ENCODE data around the gene TFG.
"Not testable (repeated sequence)": the region's sequence is repeated elsewhere in the genome, so short reads cannot be mapped to it uniquely, and the experiment has no call there.

Gene TFG

DNA sequence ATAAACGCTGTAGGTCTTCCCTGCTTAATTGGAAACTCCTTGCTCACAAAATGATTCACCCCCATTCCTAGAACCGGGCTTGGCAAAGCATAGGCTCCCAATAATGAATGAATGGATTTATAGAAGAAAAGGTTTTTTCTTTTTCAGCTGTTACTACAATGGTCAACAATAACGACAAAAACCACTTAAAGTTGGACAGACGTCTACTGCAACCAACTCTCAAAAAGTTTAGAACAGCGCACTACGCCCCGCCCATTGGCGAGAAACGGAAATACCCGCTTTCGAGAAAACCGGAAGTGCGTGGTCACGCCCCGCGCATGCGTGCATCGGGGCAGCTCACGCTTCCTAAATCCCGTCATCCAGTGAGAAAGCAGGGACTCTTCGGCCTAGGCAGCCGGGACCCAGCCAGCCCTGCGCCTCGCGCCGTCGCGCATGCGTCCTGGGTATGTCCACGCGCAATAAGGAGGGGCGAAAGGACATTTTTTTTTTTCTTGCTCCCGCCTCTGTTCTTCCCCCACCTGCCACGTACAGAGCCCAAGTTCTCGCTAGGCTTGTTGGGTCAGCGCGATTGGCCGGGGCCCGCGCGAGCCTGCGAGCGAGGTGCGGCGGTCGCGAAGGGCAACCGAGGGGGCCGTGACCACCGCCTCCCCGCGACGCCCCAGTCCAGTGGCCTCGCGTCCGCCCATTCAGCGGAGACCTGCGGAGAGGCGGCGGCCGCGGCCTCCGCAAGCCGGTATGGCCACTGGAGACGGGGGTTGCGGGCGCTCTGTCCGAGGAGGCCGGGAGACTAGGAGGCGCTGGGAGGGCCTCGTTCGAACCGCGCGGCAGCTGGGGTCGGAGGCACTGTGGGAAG, at the start of gene TFG:
TSS of gene TFG (plus strand) at position 506 of the 853 bp plus-strand sequence. CDS start 4,192 bp downstream, outside the sequence.
- in situ Hi-C loops (cut with HindIII; ENCODE audit: low pct_ligation_motif_present, low sequenced_read_pairs), result no loop called here
- TF ChIP-seq, protein P1, sequence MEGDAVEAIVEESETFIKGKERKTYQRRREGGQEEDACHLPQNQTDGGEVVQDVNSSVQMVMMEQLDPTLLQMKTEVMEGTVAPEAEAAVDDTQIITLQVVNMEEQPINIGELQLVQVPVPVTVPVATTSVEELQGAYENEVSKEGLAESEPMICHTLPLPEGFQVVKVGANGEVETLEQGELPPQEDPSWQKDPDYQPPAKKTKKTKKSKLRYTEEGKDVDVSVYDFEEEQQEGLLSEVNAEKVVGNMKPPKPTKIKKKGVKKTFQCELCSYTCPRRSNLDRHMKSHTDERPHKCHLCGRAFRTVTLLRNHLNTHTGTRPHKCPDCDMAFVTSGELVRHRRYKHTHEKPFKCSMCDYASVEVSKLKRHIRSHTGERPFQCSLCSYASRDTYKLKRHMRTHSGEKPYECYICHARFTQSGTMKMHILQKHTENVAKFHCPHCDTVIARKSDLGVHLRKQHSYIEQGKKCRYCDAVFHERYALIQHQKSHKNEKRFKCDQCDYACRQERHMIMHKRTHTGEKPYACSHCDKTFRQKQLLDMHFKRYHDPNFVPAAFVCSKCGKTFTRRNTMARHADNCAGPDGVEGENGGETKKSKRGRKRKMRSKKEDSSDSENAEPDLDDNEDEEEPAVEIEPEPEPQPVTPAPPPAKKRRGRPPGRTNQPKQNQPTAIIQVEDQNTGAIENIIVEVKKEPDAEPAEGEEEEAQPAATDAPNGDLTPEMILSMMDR (IDR thresholded peaks at IDR 0.05; ENCODE audit: low read depth, low read length, missing control alignments), result no peak
- Histone ChIP-seq H3K4me3 (ENCODE audit: low read depth, low read length) (peak within 1 kb of the TSS; percentile 91), H3K27me3 (replicated peaks) (no peaks in the 10 kb centered on the region), H3K36me3 (replicated peaks) (peaks cover 15% of the 10 kb centered on the region), H3K27ac (peak within 1 kb of the TSS; percentile 94)
- peak; percentile 99 for DNase-seq

DNA sequence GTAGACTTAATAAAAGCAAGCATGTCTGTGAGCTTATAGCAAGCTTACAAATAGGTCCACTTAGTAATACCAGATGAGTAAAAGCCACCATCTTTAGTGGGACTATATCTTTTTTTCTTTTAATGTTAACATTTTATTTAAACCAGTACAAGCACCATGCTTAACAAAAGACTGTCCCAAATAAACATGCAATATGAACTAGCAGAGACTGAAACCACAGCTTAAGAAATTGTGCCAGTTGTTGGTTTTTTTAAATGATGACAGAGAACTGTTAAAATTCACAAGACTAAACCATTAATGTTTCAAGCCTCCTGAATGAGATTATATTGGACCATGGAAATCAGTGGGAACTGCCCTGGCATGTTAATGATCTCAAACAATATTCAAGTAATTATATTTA, 48.0 kb upstream of the TFG start:
- DNase-seq; H3K4me3 ChIP-seq (ENCODE audit: low read depth, low read length); H3K27me3 ChIP-seq (replicated peaks); H3K36me3 ChIP-seq (replicated peaks); H3K27ac ChIP-seq; in situ Hi-C loops (cut with HindIII; ENCODE audit: low pct_ligation_motif_present, low sequenced_read_pairs): not testable (repeated sequence)

DNA sequence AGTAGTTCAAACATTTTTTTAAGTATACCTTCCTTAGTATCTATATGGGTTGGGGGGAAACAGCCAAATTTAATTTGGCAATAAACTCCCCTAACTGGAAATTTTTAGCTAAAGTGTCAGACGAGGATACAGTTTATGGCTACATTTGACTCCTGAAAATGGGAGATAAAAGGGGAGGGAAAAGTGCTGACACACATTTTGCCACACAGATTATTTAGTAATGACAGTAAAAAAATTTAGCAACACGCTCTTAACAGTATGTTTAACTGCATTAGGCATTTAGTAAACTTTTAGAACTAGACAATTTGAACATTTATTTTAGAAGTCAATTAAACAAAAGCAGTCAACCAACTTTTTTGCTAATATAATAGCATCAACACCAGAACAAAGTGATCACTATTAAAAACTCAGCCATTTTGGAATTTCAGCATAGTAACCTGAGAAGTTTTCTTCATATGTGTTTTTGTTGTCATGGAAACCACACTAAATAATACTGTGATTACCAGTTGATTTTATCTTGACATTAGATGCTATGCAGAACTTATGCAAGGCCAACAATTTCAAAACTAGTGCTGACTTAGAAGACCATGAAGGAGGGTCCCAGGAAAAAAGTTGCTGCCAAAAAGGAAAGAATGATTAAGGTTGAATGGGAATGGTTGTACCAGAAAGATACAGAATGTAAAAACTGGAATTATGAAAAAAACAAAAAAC, 47.0 kb upstream of the TFG start:
- in situ Hi-C loops (cut with HindIII; ENCODE audit: low pct_ligation_motif_present, low sequenced_read_pairs), result no loop called here
- no peak for DNase-seq
- TF ChIP-seq, protein P1 (IDR thresholded peaks at IDR 0.05; ENCODE audit: low read depth, low read length, missing control alignments), result no peak
- no peak overlapping the region for H3K4me3 ChIP-seq (ENCODE audit: low read depth, low read length)
- H3K27me3 ChIP-seq (replicated peaks), result no peaks in the 10 kb centered on the region
- H3K27ac ChIP-seq, result no peak overlapping the region
- H3K36me3 ChIP-seq (replicated peaks), result no peaks in the 10 kb centered on the region

DNA sequence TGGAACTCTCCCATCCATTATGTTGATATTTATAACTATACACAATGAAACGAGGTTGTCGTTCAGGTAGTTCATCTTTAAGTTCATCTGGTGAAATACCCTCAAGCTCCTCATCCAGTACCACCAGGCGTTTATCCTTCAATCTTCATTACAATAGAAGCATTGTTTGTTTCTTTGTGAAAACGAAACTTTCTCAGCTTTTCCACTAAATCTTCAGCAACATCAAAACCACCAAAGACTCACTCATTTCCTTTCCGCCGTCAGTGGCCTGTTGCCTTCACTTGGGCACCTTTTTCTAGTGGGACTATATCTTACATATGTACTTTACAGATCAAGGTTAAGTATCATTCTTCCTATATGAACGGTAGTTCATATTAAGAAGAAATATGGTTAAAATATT, 44.1 kb upstream of the TFG start:
- H3K36me3 ChIP-seq (replicated peaks), result no peaks in the 10 kb centered on the region
- DNase-seq, result no peak
- TF ChIP-seq, protein P1 (IDR thresholded peaks at IDR 0.05; ENCODE audit: low read depth, low read length, missing control alignments), result no peak
- H3K27ac ChIP-seq, result no peak overlapping the region
- H3K4me3 ChIP-seq (ENCODE audit: low read depth, low read length), result no peak overlapping the region
- no peaks in the 10 kb centered on the region for H3K27me3 ChIP-seq (replicated peaks)
- in situ Hi-C loops (cut with HindIII; ENCODE audit: low pct_ligation_motif_present, low sequenced_read_pairs), result no loop called here

DNA sequence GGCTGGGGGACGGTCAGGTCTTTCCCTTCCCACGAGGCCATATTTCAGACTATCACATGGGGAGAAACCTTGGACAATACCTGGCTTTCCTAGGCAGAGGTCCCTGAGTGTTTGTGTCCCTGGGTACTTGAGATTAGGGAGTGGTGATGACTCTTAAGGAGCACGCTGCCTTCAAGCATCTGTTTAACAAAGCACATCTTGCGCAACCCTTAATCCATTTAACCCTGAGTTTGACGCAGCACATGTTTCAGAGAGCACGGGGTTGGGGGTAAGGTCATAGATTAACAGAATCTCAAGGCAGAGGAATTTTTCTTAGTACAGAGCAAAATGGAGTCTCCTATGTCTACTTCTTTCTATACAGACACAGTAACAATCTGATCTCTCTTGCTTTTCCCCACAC, 42.6 kb upstream of the TFG start:
- in situ Hi-C loops (cut with HindIII; ENCODE audit: low pct_ligation_motif_present, low sequenced_read_pairs); H3K27me3 ChIP-seq (replicated peaks); H3K36me3 ChIP-seq (replicated peaks); DNase-seq; H3K4me3 ChIP-seq (ENCODE audit: low read depth, low read length); H3K27ac ChIP-seq: not testable (repeated sequence)

DNA sequence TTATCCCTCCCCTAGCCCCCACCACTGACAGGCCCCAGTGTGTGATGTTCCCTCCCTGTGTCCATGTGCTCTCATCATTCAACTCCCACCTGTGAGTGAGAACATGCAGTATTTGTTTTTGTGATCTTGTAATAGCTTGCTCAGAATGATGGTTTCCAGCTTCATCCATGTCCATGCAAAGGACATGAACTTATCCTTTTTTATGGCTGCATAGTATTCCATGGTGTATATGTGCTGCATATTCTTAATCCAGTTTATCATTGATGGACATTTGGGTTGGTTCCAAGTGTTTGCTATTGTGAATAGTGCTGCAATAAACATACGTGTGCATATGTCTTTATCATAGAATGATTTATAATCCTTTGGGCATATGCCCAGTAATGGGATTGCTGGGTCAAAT, 42.0 kb upstream of the TFG start:
- in situ Hi-C loops (cut with HindIII; ENCODE audit: low pct_ligation_motif_present, low sequenced_read_pairs), result not testable (repeated sequence)

DNA sequence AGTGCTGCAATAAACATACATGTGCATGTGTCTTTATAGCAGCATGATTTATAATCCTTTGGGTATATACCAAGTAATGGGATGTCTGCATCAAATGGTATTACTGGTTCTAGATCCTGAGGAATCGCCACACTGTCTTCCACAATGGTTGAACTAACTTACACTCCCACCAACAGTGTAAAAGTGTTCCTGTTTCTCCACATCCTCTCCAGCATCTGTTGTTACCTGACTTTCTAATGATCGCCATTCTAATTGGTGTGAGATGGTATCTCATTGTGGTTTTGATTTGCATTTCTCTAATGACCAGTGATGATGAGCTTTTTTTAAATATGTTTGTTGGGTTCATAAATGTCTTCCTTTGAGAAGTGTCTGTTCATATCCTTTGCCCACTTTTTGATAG, 38.3 kb upstream of the TFG start:
- in situ Hi-C loops (cut with HindIII; ENCODE audit: low pct_ligation_motif_present, low sequenced_read_pairs); H3K27me3 ChIP-seq (replicated peaks); DNase-seq; H3K36me3 ChIP-seq (replicated peaks); H3K27ac ChIP-seq; H3K4me3 ChIP-seq (ENCODE audit: low read depth, low read length): not testable (repeated sequence)

More for the DNA sequence above, 42.0 kb upstream of the TFG start:
- DNase-seq; H3K36me3 ChIP-seq (replicated peaks); H3K4me3 ChIP-seq (ENCODE audit: low read depth, low read length); H3K27ac ChIP-seq; H3K27me3 ChIP-seq (replicated peaks): not testable (repeated sequence)
